ENCODE measurements around the gene MED19. TPM values are rescaled to one million over a fixed set of nuclear protein-coding genes. Genes with fewer than 3 reads are reported as not detected.

MED19 gene
- total RNA-seq, 1 experiment from 2014 or later: 17.6 TPM

DNA sequence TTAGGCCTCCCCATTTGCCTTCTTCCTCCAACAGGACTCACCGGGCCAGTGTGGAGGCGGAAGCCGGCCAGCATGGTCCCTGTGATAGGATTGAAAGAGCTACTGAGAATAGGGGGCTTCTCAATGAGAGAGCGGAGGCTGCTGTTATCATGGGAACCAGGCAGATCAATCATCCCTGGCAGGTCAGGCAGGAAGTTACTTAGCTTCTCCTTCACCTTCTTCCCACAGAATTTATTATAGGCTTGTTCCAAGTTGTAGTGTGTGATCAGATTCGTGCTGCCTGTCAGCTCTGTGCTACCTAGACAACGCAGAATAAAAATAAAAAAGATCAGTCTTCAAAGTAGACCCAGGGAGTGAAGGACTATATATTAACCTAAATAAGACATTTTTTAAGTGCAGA is 7.1 kb downstream of the MED19 start:
- no peaks in the 10 kb centered on the region for H3K79me1 ChIP-seq (ENCODE audit: insufficient read depth, low read depth, low read length, poor library complexity, severe bottlenecking)
- no peak overlapping the region for H3K9ac ChIP-seq (ENCODE audit: extremely low read depth, insufficient read length, low read length)
- no peak overlapping the region for H4K8ac ChIP-seq (replicated peaks; ENCODE audit: insufficient read length, low read depth, low read length)
- Mint-ChIP-seq H3K27me3 (ENCODE audit: low read depth) (no peaks in the 10 kb centered on the region), H3K36me3 (ENCODE audit: insufficient read depth in 1 of 3, low read depth in 3 of 3) (peaks cover 13 to 50% (median 31%) of the 10 kb centered on the region in 3 experiments; a peak in 6 of 7 replicates), H3K4me1 (0 out of 4 replicates have a peak, but pooled peaks cover 0 to 4% of the 10 kb centered on the region in 2 experiments), H3K9me3 (no peaks in the 10 kb centered on the region), H3K27ac (peak overlapping the region in 1 of 3 experiments; percentile 62; a peak in 1 of 7 replicates), H3K4me3 (no peak overlapping the region)
- no peak overlapping the region for H3K56ac ChIP-seq (ENCODE audit: insufficient read length, low read depth, low read length)
- no peaks in the 10 kb centered on the region for H3K79me2 ChIP-seq (ENCODE audit: insufficient read depth, low read length)
- no peak for DNase-seq
- H3K4me1 ChIP-seq (ENCODE audit: insufficient read depth, low read length): no peaks in the 10 kb centered on the region
- no peak overlapping the region for H4K91ac ChIP-seq (ENCODE audit: insufficient read length, low read depth, low read length)
- no peaks in the 10 kb centered on the region for H3K23me2 ChIP-seq (ENCODE audit: insufficient read length, low read depth, low read length, poor library complexity, severe bottlenecking)
- H3K4ac ChIP-seq (ENCODE audit: low read depth, low read length): no peak overlapping the region
- H3K27ac ChIP-seq (ENCODE audit: insufficient read length, low read depth, low read length): no peak overlapping the region
- no peak overlapping the region for H2BK120ac ChIP-seq (ENCODE audit: low read depth, low read length, poor library complexity, severe bottlenecking)
- no peak overlapping the region for H3K14ac ChIP-seq (ENCODE audit: insufficient read depth, low read length)
- no peak overlapping the region for H2AK5ac ChIP-seq (ENCODE audit: insufficient read length, low read length)
- no peaks in the 10 kb centered on the region for H3K27me3 ChIP-seq (ENCODE audit: insufficient read depth, low read length)
- no peaks in the 10 kb centered on the region for H4K20me1 ChIP-seq (ENCODE audit: control insufficient read depth, insufficient read depth, insufficient read length)
- no peak overlapping the region for H3T11ph ChIP-seq (ENCODE audit: low read length)
- no peaks in the 10 kb centered on the region for H3K9me3 ChIP-seq (ENCODE audit: control insufficient read depth, low read depth, low read length)
- H2BK20ac ChIP-seq (ENCODE audit: low read depth, low read length, poor library complexity, severe bottlenecking): no peak overlapping the region
- no peak overlapping the region for H2BK5ac ChIP-seq (ENCODE audit: insufficient read length, low read length)
- TF ChIP-seq, protein P1, sequence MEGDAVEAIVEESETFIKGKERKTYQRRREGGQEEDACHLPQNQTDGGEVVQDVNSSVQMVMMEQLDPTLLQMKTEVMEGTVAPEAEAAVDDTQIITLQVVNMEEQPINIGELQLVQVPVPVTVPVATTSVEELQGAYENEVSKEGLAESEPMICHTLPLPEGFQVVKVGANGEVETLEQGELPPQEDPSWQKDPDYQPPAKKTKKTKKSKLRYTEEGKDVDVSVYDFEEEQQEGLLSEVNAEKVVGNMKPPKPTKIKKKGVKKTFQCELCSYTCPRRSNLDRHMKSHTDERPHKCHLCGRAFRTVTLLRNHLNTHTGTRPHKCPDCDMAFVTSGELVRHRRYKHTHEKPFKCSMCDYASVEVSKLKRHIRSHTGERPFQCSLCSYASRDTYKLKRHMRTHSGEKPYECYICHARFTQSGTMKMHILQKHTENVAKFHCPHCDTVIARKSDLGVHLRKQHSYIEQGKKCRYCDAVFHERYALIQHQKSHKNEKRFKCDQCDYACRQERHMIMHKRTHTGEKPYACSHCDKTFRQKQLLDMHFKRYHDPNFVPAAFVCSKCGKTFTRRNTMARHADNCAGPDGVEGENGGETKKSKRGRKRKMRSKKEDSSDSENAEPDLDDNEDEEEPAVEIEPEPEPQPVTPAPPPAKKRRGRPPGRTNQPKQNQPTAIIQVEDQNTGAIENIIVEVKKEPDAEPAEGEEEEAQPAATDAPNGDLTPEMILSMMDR (conservative IDR thresholded peaks at IDR 0.05): no peak
- WGBS (ENCODE audit: extremely low coverage, insufficient read length, low lambda C conversion rate): no CpG with 5 or more reads among the region's 6 CpGs
- no peak overlapping the region; the same call in 1 of the 2 replicates for H2BK15ac ChIP-seq (ENCODE audit: low read depth, low read length)
- H3K23ac ChIP-seq (ENCODE audit: insufficient read length, low read depth, low read length): no peak overlapping the region
- H2BK12ac ChIP-seq (ENCODE audit: insufficient read length, low read depth, low read length): peak overlapping the region; percentile 62
- H4K5ac ChIP-seq (ENCODE audit: insufficient read length, low read depth, low read length): no peak overlapping the region
- no peak overlapping the region for H2AFZ ChIP-seq (ENCODE audit: low read length)
- no peak overlapping the region for H3K18ac ChIP-seq (ENCODE audit: insufficient read length, low read depth, low read length)
- H3K4me2 ChIP-seq (ENCODE audit: insufficient read depth, insufficient read length, low read length): no peak overlapping the region
